HG02943 (cell line): Measurements from ENCODE around the gene KRTAP10-9.
"Not testable (repeated sequence)": the region's sequence is repeated elsewhere in the genome, so short reads cannot be mapped to it uniquely, and the experiment has no call there.

ENCODE experiments used
- ATAC-seq: cut with Tn5 transposase; IDR thresholded peaks from one replicate; pipeline ENCODE4 v1.9.1; 2021; ENCODE audit warnings: mild to moderate bottlenecking, low read depth, moderate library complexity; ENCODE audit not compliant: unreplicated experiment

The KRTAP10-9 gene

DNA sequence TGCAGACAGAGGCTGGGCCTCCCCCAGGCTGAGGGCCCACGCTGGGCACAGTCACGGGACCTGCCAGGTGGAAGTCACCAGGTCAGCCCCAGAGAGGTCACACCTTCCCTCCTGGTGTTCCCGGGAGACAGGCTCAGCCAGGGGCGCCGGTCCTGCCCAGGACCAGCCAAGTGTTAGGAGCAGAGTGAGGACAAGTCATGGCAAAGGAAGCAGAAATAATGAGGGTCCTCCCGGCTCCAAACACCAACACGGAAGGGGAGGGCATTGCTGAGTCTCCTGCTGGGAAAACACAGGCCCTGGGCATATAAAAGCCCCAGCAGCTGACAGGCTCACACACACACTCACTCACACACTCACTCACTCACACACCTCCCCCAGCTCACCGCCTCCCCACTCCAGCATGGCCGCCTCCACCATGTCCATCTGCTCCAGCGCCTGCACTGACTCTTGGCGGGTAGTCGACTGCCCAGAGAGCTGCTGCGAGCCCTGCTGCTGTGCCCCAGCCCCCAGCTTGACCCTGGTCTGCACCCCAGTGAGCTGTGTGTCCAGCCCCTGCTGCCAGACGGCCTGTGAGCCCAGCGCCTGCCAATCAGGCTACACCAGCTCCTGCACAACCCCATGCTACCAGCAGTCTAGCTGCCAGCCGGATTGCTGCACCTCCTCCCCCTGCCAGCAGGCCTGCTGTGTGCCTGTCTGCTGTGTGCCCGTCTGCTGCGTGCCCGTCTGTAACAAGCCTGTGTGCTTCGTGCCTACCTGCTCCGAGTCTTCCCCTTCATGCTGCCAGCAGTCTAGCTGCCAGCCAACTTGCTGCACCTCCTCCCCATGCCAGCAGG, 10.3 kb downstream of the KRTAP10-9 start, which contains the start of gene KRTAP10-10:
Gene KRTAP10-10 (plus strand): TSS at position 339 of the 833 bp plus-strand sequence. CDS start 62 bp downstream, at position 401.
- no peak for ATAC-seq

DNA sequence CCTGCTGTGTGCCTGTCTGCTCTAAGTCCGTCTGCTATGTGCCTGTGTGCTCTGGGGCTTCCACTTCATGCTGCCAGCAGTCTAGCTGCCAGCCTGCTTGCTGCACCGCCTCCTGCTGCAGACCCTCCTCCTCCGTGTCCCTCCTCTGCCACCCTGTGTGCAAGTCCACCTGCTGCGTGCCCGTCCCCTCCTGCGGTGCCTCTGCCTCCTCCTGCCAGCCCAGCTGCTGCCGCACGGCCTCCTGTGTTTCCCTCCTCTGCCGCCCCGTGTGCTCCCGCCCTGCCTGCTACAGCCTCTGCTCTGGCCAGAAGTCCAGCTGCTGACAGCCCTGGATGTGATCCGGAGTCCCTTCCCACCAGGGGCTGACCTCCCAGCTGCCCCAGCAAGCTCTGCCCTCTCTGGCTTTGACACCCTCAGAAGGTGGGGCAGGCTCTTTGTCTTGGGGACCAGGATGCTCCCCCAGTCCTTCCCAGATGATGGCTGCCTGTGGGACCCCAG, 11.0 kb downstream of the KRTAP10-9 start:
- ATAC-seq, result not testable (repeated sequence)

DNA sequence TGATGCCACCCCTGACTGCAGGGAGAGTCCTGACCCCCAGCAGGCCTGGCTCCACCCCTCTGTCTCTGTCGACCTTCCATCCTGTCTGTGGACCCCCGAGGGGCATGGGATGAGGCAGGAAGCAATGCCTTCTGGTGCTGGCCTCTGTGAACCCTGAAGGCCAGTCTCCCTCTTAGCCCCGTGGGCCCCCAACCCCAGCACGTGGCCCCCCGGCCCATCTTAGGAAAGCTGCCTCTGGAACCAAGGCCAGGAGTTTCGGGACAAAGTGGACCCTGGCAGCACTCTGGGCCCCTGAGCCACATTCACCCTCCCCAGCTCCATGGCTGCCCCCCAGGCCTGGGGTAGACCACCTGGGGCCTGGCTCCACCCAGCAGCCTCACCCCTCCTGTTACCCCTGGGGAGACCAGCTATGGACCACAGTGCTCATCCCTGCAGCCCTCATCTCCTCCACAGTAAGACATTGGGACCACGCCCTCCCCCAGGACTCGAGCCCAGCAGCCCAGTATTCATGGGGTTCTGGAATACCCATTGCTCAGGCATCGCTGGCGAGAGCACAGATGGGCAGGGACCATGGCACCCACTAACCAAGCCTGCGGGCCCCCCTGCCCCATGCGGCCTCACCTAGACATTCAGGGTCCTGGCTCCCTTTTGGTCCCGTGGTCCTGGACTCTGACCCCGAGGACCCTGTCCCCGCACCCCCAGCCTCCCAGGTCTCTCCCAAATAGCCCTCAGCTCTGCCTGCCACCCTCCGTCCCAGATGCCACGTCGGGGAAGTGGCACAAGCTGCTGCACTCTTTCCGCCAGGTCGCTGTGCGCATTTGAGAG, 11.8 kb downstream of the KRTAP10-9 start:
- ATAC-seq, result not testable (repeated sequence)

DNA sequence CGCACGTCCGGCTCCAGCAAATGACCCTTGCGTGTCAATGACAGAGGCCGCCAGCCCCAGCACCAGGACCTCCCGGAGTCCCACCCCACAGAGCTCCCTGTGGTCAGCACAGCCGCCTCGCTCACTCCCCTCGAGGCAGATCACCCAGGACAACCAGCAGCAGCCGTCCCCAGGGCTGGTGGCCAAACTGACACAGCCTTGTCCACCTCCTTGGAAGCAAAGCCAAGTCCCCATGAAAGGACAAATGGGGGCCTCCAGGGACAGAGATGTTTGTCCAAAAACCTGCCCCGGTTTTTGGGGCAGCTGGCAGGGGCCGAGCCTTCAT, 12.4 kb downstream of the KRTAP10-9 start:
- ATAC-seq, result no peak

DNA sequence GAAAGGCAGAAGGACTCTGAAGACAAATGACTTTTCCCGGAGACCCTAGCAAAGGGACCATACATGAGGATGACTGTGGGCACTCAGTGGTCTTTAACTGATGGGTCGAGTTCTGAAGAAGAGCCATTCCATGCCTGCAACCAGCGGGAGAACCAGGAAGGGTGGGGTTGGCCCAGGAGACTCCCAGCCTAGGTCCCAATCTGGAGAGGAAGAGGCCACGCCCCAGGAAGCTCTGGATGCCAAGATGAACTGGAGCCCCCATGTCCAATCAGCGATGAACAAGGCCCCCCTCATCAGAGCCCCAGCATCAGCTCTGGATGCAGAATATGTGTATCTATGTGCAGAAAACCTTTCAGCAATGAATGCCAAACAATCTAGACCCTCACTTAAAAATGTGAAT, 13.9 kb downstream of the KRTAP10-9 start:
- no peak for ATAC-seq

DNA sequence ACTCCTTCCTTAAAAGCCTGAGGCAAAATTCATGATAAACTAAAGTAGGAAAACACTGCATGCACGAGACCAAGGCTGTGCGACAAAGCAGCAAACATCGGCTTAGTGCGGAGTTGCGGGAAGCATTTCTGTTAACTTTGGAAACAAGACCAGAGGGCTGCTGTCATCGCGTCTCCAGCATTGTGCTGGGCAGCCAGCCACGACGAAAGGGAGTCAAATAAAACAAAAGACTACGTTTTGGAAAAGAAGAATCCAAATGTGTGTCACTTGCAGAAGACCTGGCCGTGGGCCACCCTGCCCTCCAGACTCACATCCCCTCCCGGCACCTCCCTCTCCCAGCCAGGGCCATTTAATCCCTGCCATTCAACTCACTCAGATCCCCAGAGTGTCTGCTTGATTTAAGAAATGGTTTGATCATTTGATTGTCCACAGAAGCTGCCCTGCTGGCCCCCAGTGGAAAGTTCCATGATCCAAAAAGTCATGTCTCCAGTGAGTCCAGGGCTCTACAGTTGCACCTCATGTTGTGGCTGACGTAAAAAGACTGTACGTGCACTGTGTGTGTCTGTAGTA, 16.9 kb downstream of the KRTAP10-9 start:
- no peak for ATAC-seq

DNA sequence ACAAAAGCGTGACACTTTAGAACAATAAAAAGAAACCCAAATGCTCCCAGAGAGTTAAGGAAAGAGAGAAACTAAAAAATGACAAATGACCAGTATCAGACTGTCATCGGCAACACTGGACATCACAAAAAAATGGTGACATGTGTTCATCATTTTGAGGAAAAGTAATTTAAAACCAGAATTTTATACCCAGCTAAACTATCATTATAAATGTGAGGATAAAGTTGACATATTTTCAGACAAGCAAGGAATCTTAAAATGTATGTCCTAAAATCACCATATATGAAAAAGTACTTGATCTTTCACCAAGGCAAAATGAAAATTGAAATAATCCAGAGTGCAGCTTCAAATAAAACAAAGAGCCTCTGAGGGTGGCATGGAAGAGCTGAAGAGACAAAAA, 18.0 kb downstream of the KRTAP10-9 start:
- ATAC-seq, result no peak

DNA sequence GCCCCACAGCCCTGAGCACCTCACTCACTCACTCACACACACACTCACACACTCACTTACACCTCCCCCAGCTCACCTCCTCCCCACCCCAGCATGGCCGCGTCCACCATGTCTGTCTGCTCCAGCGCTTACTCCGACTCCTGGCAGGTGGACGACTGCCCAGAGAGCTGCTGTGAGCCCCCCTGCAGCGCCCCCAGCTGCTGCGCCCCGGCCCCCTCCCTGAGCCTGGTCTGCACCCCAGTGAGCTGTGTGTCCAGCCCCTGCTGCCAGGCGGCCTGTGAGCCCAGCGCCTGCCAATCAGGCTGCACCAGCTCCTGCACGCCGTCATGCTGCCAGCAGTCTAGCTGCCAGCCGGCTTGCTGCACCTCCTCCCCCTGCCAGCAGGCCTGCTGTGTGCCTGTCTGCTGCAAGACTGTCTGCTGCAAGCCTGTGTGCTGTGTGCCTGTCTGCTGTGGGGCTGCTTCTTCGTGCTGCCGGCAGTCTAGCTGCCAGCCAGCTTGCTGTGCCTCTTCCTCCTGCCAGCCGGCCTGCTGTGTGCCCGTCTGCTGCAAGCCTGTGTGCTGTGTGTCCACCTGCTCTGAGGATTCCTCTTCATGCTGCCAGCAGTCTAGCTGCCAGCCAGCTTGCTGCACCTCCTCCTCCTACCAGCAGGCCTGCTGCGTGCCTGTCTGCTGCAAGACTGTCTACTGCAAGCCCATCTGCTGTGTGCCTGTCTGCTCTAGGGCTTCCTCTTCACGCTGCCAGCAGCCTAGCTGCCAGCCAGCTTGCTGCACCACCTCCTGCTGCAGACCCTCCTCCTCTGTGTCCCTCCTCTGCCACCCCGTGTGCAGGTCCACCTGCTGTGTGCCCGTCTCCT, 19.7 kb downstream of the KRTAP10-9 start, which contains the start of gene KRTAP10-11:
Gene KRTAP10-11 (plus strand): TSS at position 49 of the 856 bp plus-strand sequence. CDS start 45 bp downstream, at position 94.
- ATAC-seq, result not testable (repeated sequence)

DNA sequence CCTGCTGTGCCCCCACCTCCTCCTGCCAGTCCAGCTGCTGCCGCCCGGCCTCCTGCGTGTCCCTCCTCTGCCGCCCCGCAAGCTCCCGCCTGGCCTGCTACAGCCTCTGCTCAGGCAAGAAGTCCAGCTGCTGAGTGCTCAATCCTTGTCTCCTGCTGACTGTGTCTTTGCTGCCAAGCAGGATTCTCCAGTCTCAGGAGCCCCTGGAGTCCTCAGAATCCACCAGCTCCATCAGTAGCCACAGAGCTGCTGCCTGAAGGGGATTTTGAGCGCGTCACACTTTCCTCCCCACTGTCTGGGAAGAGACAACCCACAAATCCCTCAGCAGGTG, 20.3 kb downstream of the KRTAP10-9 start:
- ATAC-seq, result no peak

DNA sequence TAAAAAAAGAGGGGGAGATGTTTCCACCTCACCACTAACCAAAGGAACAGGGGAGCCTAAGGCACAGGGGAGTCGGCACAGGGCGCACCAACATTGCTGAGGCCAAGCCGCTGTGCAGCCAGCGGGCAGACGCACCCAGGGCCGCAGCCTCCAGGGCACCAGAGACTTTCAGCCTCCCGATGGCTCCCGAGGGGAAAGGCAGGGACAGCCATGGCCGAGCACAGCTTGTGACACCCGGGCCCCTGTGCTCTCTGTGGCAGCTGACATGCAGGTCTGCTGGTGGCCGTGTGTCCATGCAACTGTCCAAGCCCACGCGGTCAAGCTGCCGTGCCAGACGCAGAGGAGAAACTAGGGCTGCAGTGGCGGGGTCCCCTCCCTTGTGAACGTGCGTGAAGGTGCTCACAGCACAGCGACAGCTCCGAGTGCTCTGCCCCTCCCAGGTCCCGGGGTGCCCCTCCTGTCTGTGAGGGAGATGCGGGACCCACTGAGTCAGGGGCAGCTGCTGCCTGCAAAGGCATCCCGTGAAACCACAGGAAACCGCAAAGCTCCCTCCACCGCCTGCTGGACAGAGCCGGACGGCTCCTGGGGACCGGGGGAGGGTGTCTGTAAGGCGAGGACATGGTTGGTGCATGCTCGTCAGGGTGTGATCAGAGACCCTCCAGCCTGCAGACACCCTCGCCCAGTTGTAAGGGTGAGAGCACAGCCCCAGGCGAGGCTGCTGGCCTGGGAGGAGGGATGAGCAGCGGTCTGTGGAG, 21.8 kb downstream of the KRTAP10-9 start:
- no peak for ATAC-seq

DNA sequence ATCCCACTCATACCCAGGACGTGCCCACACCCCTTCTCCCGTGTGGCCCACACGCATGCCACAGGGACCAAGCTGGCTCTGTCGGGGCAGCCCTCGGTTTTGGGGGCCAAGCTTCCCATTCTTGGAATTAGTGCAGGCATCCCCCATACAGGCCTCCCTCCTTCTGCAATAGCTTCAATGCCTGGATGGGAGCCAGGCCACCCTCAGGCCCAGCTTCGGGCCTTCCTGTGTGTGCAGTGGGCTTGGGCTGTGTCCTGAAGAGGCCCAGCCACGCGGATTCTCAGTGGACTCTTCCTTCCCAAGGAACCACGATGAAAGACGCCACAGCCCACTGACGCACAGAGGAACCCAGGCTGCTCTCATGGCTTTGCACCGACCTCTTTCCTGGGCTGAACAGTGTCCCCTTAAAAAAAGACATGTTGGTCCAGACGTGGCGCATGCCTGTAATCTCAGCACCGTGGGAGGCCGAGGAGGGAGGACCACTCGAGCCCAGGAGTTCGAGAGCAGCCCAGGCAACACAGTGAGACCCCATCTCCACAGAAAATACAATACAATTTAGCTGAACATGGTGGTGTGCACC, 22.7 kb downstream of the KRTAP10-9 start:
- ATAC-seq, result no peak

DNA sequence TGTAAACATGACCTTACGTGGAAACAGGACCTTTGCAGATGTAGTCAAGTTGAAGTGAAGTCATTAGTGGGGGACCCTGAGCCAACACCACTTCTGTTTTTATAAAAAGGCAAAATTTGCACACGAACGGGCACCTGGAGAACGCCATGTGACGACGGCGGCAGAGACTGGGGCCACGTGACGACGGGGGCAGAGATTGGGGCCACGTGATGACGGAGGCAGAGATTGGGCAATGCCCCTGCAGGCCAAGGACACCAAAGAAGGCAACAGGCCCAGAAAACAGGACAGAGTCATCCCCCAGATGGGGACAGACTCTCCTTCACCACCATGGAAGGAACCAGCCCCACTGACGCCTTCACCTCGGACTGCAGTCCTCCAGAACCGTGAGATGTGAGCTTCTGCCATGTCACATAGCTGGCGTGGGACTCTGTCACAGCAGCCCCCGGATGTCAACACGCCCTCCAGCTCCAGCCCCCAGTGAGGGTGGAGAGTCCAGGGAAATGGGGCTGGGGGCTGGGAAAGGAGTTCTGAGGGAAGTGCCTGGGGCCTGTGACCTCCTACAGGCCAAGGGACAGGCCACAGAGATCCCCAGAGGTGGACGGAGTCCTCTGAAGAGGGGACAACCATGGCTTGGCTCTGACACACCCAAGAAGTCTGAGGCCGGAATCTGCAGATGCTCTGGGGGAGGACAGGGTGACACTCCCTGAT, 23.5 kb downstream of the KRTAP10-9 start:
- ATAC-seq, result no peak

DNA sequence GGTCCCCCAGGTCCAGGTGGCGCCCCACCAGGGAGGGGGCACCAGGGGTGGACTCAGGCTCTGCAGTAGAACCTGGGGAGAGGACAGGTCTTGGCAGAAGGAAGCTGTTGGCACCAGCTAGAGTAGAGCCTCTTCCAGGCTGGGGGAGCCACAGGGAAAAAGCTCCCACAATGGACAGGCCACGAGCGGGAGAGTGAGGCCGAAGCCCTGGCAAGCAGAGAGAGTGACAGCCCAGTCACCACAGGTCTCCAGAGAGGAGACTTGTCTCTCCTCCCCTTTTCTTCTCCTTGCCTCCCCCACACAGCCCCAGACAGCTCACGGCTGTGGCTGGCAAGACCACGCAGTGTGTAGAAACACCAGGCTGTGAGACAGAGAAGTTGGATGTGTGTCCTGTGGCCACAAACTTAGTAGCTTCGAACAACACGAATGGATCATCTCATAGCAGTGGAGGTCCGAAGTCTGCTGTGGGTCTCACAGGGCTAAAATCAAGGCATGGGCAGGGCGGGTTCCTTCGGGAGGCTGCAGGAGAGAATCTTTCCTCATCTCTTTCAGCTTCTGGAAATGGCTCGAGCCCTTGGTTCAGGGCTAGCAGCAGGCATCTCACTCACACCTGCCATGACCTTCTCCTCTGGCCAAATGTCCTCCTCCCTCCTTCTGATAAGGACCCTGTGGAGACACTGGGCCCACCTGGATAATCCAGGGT, 24.2 kb downstream of the KRTAP10-9 start:
- ATAC-seq, result no peak

DNA sequence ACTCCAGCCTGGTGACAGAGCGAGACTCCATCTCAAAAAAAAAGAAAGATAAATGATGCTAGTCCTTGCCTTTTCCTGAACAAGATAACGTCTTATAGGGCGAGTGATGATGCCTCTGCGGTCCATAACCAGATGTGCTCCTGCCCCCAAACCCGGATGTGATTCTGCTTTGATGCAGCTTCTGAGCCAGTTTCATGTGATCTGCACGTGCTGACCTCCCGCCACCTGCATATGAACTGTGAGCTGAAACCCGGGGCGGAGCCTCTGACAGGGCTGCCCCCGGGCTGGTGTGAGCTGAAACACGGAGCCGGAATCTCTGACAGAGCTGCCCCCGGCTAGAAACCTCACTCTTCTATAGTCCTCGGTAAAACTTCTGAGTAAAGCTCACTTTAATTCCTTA, 26.2 kb downstream of the KRTAP10-9 start:
- ATAC-seq, result no peak

DNA sequence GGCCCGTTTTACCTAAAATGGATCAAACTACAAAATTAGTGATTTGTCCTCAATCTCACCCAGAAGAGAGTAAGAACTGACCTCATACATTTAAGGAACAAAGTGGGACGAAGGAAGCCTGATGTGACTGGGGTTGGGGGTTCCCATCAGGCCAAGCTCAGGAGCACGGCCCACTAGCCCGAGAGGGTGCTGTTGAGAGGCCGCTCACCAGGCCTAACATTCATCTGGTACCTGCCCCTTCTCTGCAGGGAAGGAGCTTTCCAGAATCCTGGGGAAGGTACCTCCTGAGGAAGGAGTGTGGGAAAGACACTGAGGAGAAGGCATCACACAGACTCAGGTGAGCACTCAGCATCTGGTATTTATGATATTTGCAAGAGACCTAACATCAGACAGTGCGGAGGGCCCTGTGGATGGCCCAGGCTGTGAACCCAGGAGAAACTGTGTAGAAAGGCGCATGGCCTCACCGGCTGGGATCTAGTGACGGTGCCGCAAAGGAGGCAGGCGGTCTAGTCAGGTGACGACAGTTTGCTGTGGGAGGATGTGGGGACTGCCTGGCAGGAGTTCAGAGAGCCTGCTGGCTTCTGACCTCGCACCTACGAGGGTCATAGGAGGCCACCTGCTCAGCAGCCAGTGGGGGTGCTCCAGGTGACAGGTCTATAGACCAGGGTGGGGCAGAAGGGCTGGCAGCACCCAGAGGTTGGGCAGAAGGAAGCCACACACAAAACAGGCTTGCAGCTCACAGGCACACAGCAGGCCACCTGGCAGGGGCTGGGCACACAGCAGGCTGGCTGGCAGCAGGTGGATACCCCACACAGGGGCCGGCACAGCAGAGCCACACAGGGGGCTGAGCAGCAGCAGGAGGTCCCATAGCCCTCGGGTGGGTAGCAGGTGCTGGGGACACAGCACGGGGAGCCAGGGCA, 27.0 kb downstream of the KRTAP10-9 start:
- ATAC-seq, result no peak

DNA sequence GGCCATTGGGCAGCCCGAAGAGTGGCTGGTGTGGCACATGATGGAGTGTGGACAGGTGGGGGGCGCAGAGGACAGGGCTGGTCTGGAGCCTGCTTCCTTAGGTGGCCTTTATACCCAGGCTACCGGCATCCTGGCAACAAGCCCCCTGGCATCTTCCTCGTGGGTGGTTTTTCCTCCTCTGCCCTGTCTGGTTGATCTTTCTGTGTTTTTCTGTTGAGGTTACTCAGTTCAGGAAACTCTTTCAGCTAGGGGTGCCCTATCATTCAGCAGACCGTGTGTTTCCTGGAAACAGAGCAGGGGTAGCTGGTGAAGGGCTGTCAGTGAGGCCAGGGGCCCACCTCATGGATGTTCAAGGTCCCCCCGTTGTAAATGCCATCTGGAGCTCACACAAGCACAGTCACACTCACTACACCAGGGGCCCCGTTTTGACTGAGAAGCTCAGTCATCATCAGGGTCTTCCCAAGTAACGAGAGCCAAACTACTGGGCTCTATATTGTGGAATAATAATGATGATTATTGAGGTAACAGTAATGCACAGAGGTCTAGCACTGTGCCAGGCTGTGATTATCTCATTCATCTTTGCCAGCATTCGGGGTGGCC, 27.8 kb downstream of the KRTAP10-9 start, which contains the start of gene KRTAP12-4:
Gene KRTAP12-4 (minus strand): TSS at position 84 of the 600 bp plus-strand sequence. CDS start 45 bp downstream, at position 39.
- ATAC-seq, result no peak
